KOPT-K1 (cell line): ENCODE measurements around the gene ADAMTS7.
"Not testable (repeated sequence)": the region's sequence is repeated elsewhere in the genome, so short reads cannot be mapped to it uniquely, and the experiment has no call there.

Source experiments
- H3K27ac ChIP-seq: fragments of 200-600 bp; sonication (generic); 2 replicates; pipeline ENCODE4 v1.5.1; 2016; ENCODE audit warnings: antibody characterized with exemption, mild to moderate bottlenecking, low read depth, low read length; ENCODE audit not compliant: poor library complexity, severe bottlenecking
- H3K36me3 ChIP-seq: fragments of 200-600 bp; sonication (generic); 2 replicates; pipeline ENCODE4 v1.5.1; 2017; ENCODE audit warnings: antibody characterized with exemption, mild to moderate bottlenecking, low read length, moderate library complexity; ENCODE audit not compliant: insufficient read depth
- H3K9me3 ChIP-seq: fragments of 200-600 bp; sonication (generic); 2 replicates; pipeline ENCODE4 v1.5.1; 2017; ENCODE audit warnings: antibody characterized with exemption, low read length, mild to moderate bottlenecking; ENCODE audit not compliant: insufficient read depth, poor library complexity, severe bottlenecking

Gene ADAMTS7

GRCh38 chr15:78779176-78779785, 32.0 kb downstream of the ADAMTS7 start:
- H3K36me3 ChIP-seq, H3K9me3 ChIP-seq, H3K27ac ChIP-seq: not testable (repeated sequence)

DNA sequence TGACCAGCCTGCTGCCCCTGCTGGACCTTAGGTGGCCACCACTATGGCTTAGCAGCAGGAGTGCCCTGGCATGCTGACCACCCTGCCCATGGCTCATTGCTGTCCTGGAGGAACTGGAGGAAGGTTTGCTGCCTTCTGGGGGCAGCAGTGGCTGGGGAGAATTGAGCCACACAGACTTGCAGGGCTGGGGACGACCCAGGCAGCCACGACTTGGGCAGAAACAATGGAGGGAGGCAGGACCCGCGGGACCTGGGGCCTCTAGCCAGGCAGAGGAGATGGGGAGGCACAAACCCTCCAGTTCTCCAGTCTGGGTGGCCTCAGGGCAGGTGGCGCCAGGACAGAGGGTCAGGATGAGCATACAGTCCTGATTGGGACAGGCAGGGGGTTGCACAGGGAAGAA, 32.8 kb downstream of the ADAMTS7 start:
- Histone ChIP-seq H3K9me3 (no peaks in the 10 kb centered on the region), H3K27ac (no peak overlapping the region), H3K36me3 (no peaks in the 10 kb centered on the region)

DNA sequence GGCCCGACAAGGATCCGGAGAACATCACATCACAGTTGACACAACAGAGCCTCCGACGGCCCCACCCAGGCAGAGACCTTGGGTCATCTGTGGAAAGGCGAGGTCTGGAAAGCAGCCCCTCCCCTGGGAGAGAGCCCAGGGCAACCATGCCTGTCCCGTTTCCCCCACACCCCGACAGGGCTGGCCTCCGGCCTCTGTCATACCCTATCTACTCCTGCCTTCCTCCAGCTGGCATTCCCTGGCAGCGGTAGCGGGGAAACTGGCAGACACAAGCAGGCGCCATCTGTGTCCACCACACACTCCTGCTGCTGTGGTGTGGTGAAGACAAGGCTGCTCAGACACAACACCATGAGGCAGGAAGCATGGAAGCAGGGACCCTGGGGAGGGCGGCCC, 33.3 kb downstream of the ADAMTS7 start:
- H3K9me3 ChIP-seq, H3K36me3 ChIP-seq, H3K27ac ChIP-seq: not testable (repeated sequence)

DNA sequence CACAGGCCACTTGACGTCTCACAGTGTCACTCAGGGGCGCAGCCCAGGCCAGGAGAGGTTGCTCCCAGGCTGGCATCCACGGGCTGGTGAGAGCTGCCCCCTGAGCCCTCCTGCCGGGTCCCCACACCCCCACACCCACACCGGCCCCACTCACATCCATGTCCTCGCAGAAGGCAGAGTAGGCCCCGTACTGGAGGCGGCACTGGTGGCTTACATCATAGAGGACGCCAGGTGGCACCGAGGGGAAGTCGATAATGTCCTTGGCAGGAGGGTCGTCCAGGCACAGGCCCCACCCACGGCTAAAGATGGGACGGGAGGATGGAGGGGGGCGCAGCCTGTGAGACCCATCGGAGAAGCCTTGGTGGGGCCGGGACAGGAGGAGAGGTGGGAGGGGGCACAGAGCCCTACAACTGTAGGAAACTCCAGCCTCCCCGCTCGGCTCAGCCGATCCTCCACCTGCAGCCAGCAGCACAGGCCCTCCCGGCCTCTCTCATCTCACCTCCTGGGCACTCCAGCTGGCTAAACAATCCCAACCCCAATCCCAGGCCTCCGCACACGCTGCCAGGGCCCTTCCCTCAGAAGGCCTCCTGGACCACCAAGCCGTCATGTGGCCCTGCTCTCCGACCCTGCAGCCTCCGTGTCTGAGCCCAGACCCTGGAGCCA, 33.8 kb downstream of the ADAMTS7 start:
- H3K36me3 ChIP-seq, H3K27ac ChIP-seq, H3K9me3 ChIP-seq: not testable (repeated sequence)

DNA sequence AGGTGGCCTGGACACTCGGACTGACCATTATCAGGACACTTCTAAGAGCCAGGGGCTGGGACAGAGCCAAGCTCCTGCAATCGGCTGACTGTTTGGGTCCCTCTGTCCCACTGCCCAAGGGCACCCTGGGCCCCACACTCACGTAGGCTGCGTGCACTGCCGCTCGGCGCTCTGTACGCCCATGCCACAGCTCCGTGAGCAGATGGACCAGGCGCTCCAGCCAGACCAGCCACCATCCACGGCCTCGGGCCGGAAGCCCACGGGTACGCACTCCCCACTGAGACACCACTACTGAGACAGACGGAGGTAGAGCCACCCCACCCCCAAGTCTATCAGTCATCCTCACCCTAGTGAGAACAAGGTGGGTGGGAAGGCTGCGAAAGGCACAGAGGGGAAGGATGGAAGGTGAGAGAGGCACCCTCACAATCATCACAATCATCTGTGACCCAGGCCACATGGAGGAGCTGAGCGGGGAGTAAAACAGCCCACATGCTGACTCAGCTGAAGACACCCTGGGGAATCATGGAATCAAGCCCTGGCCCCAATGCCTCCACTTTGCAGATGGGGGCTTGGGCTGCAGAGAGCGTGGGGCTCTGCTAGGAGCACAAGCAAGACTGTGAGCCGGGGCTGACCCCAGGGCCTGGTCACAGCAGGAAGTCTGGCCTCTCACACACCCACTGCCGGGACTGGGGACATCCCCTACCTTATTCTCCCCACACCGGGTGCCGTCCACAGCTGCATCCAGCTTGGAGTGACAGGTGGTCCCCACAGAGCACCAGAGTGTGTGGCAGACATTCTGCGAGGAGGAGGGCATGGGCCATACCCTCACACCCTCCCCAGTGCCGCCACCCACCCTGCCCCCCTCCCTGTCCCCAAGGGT, 35.0 kb downstream of the ADAMTS7 start:
- not testable (repeated sequence) for H3K36me3 ChIP-seq, H3K27ac ChIP-seq, H3K9me3 ChIP-seq

DNA sequence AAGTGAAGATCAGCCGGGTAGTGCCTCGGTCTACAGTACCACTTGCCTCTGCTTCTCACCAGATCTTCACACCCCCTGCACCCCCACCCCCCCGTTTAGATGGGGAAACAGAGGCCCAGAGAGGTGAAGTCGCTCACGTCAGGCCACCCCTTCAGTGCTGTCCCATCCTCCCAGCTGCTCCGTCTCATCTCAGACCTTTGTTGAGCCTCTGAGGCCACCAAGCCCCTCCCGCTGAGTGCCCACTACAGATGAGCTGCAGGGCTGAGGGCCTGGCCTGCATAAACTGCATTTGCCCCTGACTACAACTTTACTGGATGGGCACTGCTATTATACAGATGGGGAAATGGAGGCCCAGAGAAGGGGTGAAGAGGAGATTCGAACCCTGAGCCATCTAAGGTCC, 35.8 kb downstream of the ADAMTS7 start:
- no peak overlapping the region for H3K27ac ChIP-seq
- H3K36me3 ChIP-seq = no peaks in the 10 kb centered on the region
- no peaks in the 10 kb centered on the region for H3K9me3 ChIP-seq

GRCh38 chr15:78774451-78774990, 36.7 kb downstream of the ADAMTS7 start:
- H3K27ac ChIP-seq, H3K9me3 ChIP-seq, H3K36me3 ChIP-seq: not testable (repeated sequence)

- H3K27ac ChIP-seq, H3K36me3 ChIP-seq, H3K9me3 ChIP-seq: not testable (repeated sequence)
These were observed 37.4 kb downstream of the ADAMTS7 start for GRCh38 chr15:78773765-78774450.

- no peak overlapping the region for H3K27ac ChIP-seq
- H3K9me3 ChIP-seq = no peaks in the 10 kb centered on the region
- no peaks in the 10 kb centered on the region for H3K36me3 ChIP-seq
These were observed 38.5 kb downstream of the ADAMTS7 start for GRCh38 chr15:78772738-78773137.

- H3K27ac ChIP-seq, H3K36me3 ChIP-seq, H3K9me3 ChIP-seq: not testable (repeated sequence)
These were observed 39.7 kb downstream of the ADAMTS7 start for GRCh38 chr15:78771436-78772000.

GRCh38 chr15:78771020-78771419, 40.2 kb downstream of the ADAMTS7 start:
- H3K27ac ChIP-seq, H3K9me3 ChIP-seq, H3K36me3 ChIP-seq: not testable (repeated sequence)

DNA sequence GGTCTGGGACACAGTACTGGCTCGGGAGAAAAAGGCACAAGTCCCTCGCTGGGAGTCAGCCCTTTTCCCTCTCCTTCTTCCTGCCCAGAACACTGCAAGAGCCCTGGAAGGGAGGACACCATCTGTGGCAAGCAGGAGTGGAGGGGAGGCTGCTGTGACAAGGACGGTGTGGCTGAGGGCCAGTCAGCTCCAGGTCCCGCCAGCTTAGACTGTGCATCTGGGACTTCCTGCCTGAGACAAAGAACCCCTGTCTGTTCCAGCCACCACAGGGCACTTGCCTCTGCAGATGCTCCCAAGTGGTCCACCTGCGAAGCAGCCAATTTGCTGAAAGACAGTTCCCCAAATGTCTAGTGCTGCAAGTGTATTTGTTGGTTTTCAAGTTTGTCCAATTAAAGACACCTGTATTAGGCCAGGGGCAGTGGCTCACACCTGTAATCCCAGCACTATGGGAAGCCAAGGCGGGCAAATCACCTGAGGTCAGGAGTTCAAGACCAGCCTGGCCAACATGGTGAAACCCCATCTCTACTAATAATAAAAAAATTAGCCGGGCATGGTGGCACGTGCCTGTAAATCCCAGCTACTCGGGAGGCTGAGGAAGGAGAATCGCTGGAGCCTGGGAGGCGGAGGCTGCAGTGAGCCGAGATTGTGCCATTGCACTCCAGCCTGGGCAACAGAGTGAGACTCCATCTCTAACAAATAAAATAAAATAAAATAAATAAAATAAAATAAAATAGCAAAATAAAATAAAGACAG, 41.6 kb downstream of the ADAMTS7 start:
- H3K27ac ChIP-seq, H3K36me3 ChIP-seq, H3K9me3 ChIP-seq: not testable (repeated sequence)

DNA sequence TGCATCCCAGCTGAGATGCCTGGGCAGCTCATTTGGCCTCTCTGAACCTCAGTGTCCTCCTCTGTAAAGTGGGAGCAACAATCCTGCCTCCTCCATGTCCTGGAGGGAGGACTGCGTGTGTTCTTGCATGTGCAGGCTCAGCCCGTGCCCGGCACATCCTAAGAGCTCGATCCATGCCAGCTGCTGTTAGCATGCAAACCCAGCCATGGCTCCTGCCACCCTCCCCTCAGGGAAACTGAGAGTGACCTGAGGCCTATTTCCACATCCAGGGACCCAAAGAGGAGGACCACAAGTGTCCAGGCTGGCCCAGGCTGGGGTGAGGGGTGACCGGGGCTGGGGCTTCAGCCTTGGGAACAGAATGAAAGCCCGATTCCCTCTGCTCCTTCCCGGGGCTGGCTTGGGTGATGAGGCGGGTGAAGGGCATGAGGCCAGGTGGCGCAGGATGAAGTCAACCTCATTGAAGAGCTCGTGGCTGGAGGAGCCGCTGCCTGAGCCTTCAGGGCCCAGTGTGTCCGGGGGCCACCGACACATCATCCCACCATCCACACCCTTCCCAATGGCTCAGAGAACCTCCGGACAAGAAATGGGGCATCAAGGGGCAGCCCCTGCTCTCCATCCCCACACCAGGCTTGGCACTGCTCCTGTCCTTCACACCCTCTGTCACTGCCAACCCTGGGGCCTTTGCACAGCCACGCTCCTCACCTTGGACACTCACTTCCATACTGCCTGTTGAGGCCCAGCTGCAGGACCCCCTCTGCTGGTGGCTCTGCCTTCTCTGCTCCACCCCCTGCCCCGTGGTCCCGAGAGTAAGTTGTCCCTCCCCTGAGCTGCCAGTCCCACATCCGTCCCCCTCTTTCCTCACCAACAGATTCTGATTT, 42.5 kb downstream of the ADAMTS7 start:
- Histone ChIP-seq H3K36me3 (no peaks in the 10 kb centered on the region), H3K27ac (no peak overlapping the region), H3K9me3 (no peaks in the 10 kb centered on the region)
